Measurements from ENCODE around the gene CLEC3B.

Gene CLEC3B

DNA sequence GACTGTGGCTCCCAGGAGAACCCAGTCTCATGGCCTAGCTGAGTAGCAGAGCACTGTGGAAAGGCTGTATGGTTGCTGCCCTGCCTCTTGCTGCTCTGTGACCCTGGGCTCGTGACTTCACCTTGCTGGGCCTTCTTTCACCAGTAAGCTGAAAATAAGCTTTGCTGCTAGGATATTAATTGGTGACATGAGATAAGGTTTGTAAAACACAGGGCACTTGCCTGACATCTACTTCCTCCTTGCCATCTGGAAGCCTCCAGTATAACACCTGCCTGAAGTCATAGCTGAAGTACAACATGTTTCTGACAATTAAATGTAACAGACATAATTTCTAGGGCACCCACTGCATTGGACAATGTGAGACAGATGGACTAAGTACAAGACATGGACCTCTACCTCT lies 53.6 kb downstream of the CLEC3B start:
- no peak for TF ChIP-seq CTCF (IDR thresholded peaks at IDR 0.05)

GRCh38 chr3:45080824-45081223 lies 54.7 kb downstream of the CLEC3B start:
- no peak for TF ChIP-seq CTCF (IDR thresholded peaks at IDR 0.05)

- TF ChIP-seq CTCF (IDR thresholded peaks at IDR 0.05): no peak
These were observed 55.5 kb downstream of the CLEC3B start for GRCh38 chr3:45081506-45082141.

GRCh38 chr3:45082142-45082538 lies 56.0 kb downstream of the CLEC3B start:
- no peak for TF ChIP-seq CTCF (IDR thresholded peaks at IDR 0.05)

GRCh38 chr3:45083023-45083422 lies 56.9 kb downstream of the CLEC3B start:
- TF ChIP-seq CTCF (IDR thresholded peaks at IDR 0.05): no peak

- TF ChIP-seq CTCF (IDR thresholded peaks at IDR 0.05): no peak
These were observed 58.3 kb downstream of the CLEC3B start for GRCh38 chr3:45084361-45084760.

DNA sequence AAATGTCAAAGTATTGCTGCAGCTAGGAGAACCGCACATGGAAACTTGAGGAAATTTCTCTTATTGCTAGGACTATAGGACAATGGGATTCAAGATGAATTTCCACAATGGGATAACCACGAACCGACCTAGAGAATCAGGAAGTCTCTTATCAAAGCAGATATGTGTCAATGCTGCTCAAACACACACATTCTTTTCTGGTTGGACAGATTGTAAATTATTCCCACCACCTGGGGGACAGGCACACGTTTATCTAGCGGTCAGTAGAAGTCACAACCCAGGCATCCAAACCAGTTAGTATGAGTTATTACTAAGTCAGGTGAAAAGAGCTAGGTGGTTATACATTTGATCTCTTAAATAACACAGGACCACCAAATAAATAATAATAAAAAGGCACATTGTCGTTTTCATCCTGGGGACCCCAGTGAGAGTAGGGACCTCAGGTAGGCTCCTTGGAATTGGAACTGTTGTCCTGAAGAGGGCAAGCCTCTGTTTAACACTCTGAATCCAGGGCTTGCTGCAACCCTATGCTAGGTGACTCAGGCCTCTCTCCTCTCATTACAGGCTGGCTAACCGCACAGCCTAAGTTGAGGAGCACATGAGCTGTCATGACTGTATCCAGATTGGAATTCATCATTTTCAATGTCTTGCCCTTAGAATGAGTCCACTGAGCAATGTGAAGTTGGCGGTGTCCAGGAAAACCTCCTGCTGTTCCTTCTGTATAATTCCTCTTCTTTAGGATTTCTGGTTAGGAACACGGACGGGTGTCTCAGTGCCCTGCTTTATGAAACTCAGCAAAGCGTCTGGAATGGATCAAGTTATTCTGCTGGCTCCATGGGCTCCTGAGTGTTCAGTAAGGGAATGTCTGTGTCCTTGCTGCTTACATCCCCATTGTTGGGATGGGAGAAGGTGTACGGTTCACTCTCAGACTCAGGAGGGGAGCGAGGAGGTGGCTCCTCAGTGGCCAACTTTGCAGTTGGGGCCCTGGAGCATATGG lies 59.0 kb downstream of the CLEC3B start:
- TF ChIP-seq CTCF (IDR thresholded peaks at IDR 0.05): no peak
